H9 (cell line): ENCODE data around the gene PLD4. TPM values are rescaled to one million over a fixed set of nuclear protein-coding genes. Genes with fewer than 3 reads are reported as not detected.

Experiments
- DNase-seq: peaks from one replicate; pipeline ENCODE4 v3.0.0-alpha.2; 2017
- H2AFZ ChIP-seq: one replicate; pipeline ENCODE4 v1.6.1; 2013; ENCODE audit warnings: mild to moderate bottlenecking, low read length, control low read depth, moderate library complexity
- H2AK5ac ChIP-seq: 2 replicates; pipeline ENCODE4 v1.6.1; 2013; ENCODE audit warnings: low read length, control low read depth, mixed read lengths; ENCODE audit not compliant: insufficient read length
- H2BK120ac ChIP-seq: one replicate; pipeline ENCODE4 v1.6.1; 2013; ENCODE audit warnings: low read depth, mild to moderate bottlenecking, low read length, control low read depth, inconsistent platforms; ENCODE audit not compliant: poor library complexity, severe bottlenecking
- H2BK12ac ChIP-seq: 2 replicates; pipeline ENCODE4 v1.6.1; 2013; ENCODE audit warnings: low read length, control low read depth, mixed read lengths, low read depth; ENCODE audit not compliant: insufficient read length
- H2BK15ac ChIP-seq: 2 replicates; pipeline ENCODE4 v1.6.1; 2013; ENCODE audit warnings: low read depth, low read length, control low read depth
- H2BK20ac ChIP-seq: one replicate; pipeline ENCODE4 v1.6.1; 2013; ENCODE audit warnings: low read depth, mild to moderate bottlenecking, low read length, control low read depth, inconsistent platforms; ENCODE audit not compliant: poor library complexity, severe bottlenecking
- H2BK5ac ChIP-seq: 2 replicates; pipeline ENCODE4 v1.6.1; 2013; ENCODE audit warnings: low read length, control low read depth, mixed read lengths; ENCODE audit not compliant: insufficient read length
- H3K14ac ChIP-seq: 2 replicates; pipeline ENCODE4 v1.6.1; 2013; ENCODE audit warnings: low read length, control low read depth; ENCODE audit not compliant: insufficient read depth
- H3K18ac ChIP-seq: 2 replicates; pipeline ENCODE4 v1.6.1; 2013; ENCODE audit warnings: low read depth, mild to moderate bottlenecking, mixed read lengths, low read length, control low read depth; ENCODE audit not compliant: insufficient read length
- H3K23ac ChIP-seq: 2 replicates; pipeline ENCODE4 v1.6.1; 2013; ENCODE audit warnings: low read length, control low read depth, mixed read lengths, low read depth; ENCODE audit not compliant: insufficient read length
- H3K23me2 ChIP-seq: 2 replicates; pipeline ENCODE4 v1.6.1; 2013; ENCODE audit warnings: low read depth, mild to moderate bottlenecking, mixed read lengths, low read length, control low read depth; ENCODE audit not compliant: insufficient read length, poor library complexity, severe bottlenecking
- H3K27ac ChIP-seq: 2 replicates; pipeline ENCODE4 v1.5.1; 2013; ENCODE audit warnings: low read length, control low read depth, mixed read lengths, low read depth; ENCODE audit not compliant: insufficient read length
- H3K27me3 ChIP-seq: 2 replicates; pipeline ENCODE4 v1.6.1; 2013; ENCODE audit warnings: low read length, control low read depth, inconsistent platforms; ENCODE audit not compliant: insufficient read depth
- H3K4ac ChIP-seq: 2 replicates; pipeline ENCODE4 v1.6.1; 2013; ENCODE audit warnings: low read depth, mild to moderate bottlenecking, control low read depth, inconsistent platforms, low read length, moderate library complexity
- H3K4me1 ChIP-seq: 2 replicates; pipeline ENCODE4 v1.6.1; 2013; ENCODE audit warnings: low read length, control low read depth, inconsistent platforms; ENCODE audit not compliant: insufficient read depth
- H3K4me2 ChIP-seq: 2 replicates; pipeline ENCODE4 v1.6.1; 2013; ENCODE audit warnings: low read length, control low read depth, mixed read lengths; ENCODE audit not compliant: insufficient read length, insufficient read depth
- H3K56ac ChIP-seq: 2 replicates; pipeline ENCODE4 v1.6.1; 2013; ENCODE audit warnings: low read depth, mild to moderate bottlenecking, mixed read lengths, low read length, control low read depth; ENCODE audit not compliant: insufficient read length
- H3K79me1 ChIP-seq: 2 replicates; pipeline ENCODE4 v1.6.1; 2013; ENCODE audit warnings: low read depth, mild to moderate bottlenecking, moderate library complexity, low read length, control low read depth, inconsistent platforms; ENCODE audit not compliant: insufficient read depth, poor library complexity, severe bottlenecking
- H3K79me2 ChIP-seq: 2 replicates; pipeline ENCODE4 v1.6.1; 2013; ENCODE audit warnings: low read length, control low read depth, inconsistent platforms; ENCODE audit not compliant: insufficient read depth
- H3K9ac ChIP-seq: 2 replicates; pipeline ENCODE4 v1.6.1; 2013; ENCODE audit warnings: low read length, control low read depth, mixed read lengths; ENCODE audit not compliant: insufficient read length; ENCODE audit errors: extremely low read depth
- H3K9me3 ChIP-seq: one replicate; pipeline ENCODE4 v1.6.1; 2013; ENCODE audit warnings: low read depth, low read length, inconsistent platforms; ENCODE audit not compliant: control insufficient read depth
- H3T11ph ChIP-seq: one replicate; pipeline ENCODE4 v1.6.1; 2013; ENCODE audit warnings: mild to moderate bottlenecking, low read length, control low read depth, inconsistent platforms
- H4K20me1 ChIP-seq: one replicate; pipeline ENCODE4 v1.6.1; 2013; ENCODE audit not compliant: control insufficient read depth, insufficient read length, insufficient read depth
- H4K5ac ChIP-seq: 2 replicates; pipeline ENCODE4 v1.6.1; 2013; ENCODE audit warnings: low read depth, mild to moderate bottlenecking, mixed read lengths, low read length, control low read depth; ENCODE audit not compliant: insufficient read length
- H4K8ac ChIP-seq: replicated peaks from 2 replicates; pipeline ENCODE4 v1.6.1; 2013; ENCODE audit warnings: low read length, control low read depth, mixed read lengths, low read depth; ENCODE audit not compliant: insufficient read length
- H4K91ac ChIP-seq: 2 replicates; pipeline ENCODE4 v1.6.1; 2013; ENCODE audit warnings: low read depth, mild to moderate bottlenecking, moderate library complexity, mixed read lengths, low read length, control low read depth; ENCODE audit not compliant: insufficient read length
- H3K27ac Mint-ChIP-seq, 3 experiments: 2 replicates in 2 of 3; 3 replicates in 1 of 3; pipeline ENCODE4 v1.8.0; 2020 to 2021; ENCODE audit warnings: mixed read lengths in 3 of 3, mild to moderate bottlenecking in 1 of 3, moderate library complexity in 1 of 3
- H3K27me3 Mint-ChIP-seq: 2 replicates; pipeline ENCODE4 v1.8.0; 2021; ENCODE audit warnings: low read depth, mild to moderate bottlenecking, moderate library complexity, mixed read lengths
- H3K36me3 Mint-ChIP-seq, 3 experiments: 2 replicates in 2 of 3; 3 replicates in 1 of 3; pipeline ENCODE4 v1.8.0; 2020 to 2021; ENCODE audit warnings: low read depth in 3 of 3, mixed read lengths in 3 of 3; ENCODE audit not compliant: insufficient read depth in 1 of 3
- H3K4me1 Mint-ChIP-seq, 2 experiments: 2 replicates each; pipeline ENCODE4 v1.8.0; 2020; ENCODE audit warnings: mixed read lengths in 2 of 2
- H3K4me3 Mint-ChIP-seq, 2 experiments: 2 replicates in 1 of 2; 3 replicates in 1 of 2; pipeline ENCODE4 v1.8.0; 2020 to 2021; ENCODE audit warnings: mild to moderate bottlenecking in 2 of 2, mixed read lengths in 2 of 2, moderate library complexity in 1 of 2
- H3K9me3 Mint-ChIP-seq, 2 experiments: 2 replicates in 1 of 2; 3 replicates in 1 of 2; pipeline ENCODE4 v1.8.0; 2020; ENCODE audit warnings: mild to moderate bottlenecking in 2 of 2, mixed read lengths in 2 of 2, moderate library complexity in 1 of 2
- WGBS: extraction: QIAGEN DNeasy Blood & Tissue Kit; methylation state at CpG from one replicate; pipeline ENCODE4 v1.1.7; 2013; ENCODE audit warnings: missing lambda C conversion rate, low lambda C conversion rate, mixed read lengths; ENCODE audit not compliant: insufficient read length; ENCODE audit errors: extremely low coverage; 5-methylcytosine and 5-hydroxymethylcytosine counted together
- total RNA-seq: library from RNA; stranded (reverse); gene quantifications from 2 replicates; pipeline ENCODE4 v1.2.1, GENCODE V29; 2021
- TF ChIP-seq, protein P1 (sequence below): fragments of 200-600 bp; sonication (generic); conservative IDR thresholded peaks from 3 replicates; pipeline ENCODE4 v1.8.0; 2021; ENCODE audit warnings: antibody characterized with exemption, mild to moderate bottlenecking

PLD4 gene
- total RNA-seq, 1 experiment from 2014 or later, result not detected

DNA sequence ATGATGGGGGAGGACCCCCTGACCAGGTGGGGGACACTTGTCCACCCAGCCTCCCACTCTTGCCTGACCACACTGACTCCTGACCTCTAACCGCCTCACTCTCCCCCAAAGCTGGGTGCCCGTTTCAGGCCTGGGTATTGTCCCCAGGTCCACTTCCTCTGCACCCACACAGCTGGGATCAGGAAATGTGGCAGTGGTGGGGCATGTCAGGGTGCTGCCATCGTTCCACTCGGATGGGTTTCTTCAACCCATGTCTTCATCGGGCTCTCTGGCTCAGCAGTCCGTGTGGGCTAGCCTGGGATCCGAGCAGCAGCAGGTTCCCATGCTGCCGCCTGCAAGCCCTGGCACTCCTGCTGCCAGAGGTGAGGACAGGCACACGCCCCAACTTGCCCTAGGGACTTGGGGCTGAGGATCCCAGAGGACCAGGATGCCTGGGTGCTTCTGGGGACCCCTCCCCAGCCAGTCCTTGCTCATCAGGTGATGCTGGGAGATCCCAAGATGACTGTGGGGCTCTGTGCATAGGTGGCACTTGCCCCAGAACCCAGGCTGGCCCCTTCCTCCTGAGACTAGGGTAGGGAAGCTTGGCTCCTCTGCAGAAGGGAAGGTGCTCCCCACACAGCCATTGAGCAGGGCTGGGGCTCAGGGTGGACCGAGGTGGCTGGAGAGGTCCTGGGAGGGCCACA, 58.0 kb downstream of the PLD4 start:
- no peak overlapping the region for H4K5ac ChIP-seq
- H3K36me3 Mint-ChIP-seq, result no peaks in the 10 kb centered on the region
- no peak overlapping the region for H3K18ac ChIP-seq
- no peak overlapping the region for H3K4me3 Mint-ChIP-seq
- H3K79me2 ChIP-seq, result no peaks in the 10 kb centered on the region
- peaks cover 39% of the 10 kb centered on the region for H3K27me3 Mint-ChIP-seq
- no CpG with 5 or more reads among the region's 10 CpGs for WGBS
- H2BK120ac ChIP-seq, result no peak overlapping the region
- no peak for DNase-seq
- no peak overlapping the region for H2BK20ac ChIP-seq
- H4K20me1 ChIP-seq, result peaks cover 3% of the 10 kb centered on the region
- H3K23me2 ChIP-seq, result peaks cover 3% of the 10 kb centered on the region
- H2BK12ac ChIP-seq, result no peak overlapping the region
- no peak overlapping the region for H3K23ac ChIP-seq
- no peak overlapping the region for H3T11ph ChIP-seq
- no peaks in the 10 kb centered on the region for H3K9me3 ChIP-seq
- H3K4me2 ChIP-seq, result no peak overlapping the region
- H3K9ac ChIP-seq, result no peak overlapping the region
- no peak overlapping the region for H3K4ac ChIP-seq
- H2BK15ac ChIP-seq, result no peak overlapping the region
- no peak overlapping the region for H3K27ac Mint-ChIP-seq
- H4K8ac ChIP-seq, result no peak overlapping the region
- peaks cover 7% of the 10 kb centered on the region; the same call in 1 of the 2 replicates for H3K27me3 ChIP-seq
- TF ChIP-seq, protein P1, sequence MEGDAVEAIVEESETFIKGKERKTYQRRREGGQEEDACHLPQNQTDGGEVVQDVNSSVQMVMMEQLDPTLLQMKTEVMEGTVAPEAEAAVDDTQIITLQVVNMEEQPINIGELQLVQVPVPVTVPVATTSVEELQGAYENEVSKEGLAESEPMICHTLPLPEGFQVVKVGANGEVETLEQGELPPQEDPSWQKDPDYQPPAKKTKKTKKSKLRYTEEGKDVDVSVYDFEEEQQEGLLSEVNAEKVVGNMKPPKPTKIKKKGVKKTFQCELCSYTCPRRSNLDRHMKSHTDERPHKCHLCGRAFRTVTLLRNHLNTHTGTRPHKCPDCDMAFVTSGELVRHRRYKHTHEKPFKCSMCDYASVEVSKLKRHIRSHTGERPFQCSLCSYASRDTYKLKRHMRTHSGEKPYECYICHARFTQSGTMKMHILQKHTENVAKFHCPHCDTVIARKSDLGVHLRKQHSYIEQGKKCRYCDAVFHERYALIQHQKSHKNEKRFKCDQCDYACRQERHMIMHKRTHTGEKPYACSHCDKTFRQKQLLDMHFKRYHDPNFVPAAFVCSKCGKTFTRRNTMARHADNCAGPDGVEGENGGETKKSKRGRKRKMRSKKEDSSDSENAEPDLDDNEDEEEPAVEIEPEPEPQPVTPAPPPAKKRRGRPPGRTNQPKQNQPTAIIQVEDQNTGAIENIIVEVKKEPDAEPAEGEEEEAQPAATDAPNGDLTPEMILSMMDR, result no peak
- no peak overlapping the region for H2AK5ac ChIP-seq
- H4K91ac ChIP-seq, result no peak overlapping the region
- no peak overlapping the region for H3K14ac ChIP-seq
- no peaks in the 10 kb centered on the region for H3K79me1 ChIP-seq
- H3K56ac ChIP-seq, result no peak overlapping the region
- no peak overlapping the region for H2BK5ac ChIP-seq
- no peaks in the 10 kb centered on the region; a peak in 1 of 5 replicates for H3K9me3 Mint-ChIP-seq
- H3K4me1 ChIP-seq, result no peaks in the 10 kb centered on the region
- H2AFZ ChIP-seq, result no peak overlapping the region
- no peak overlapping the region for H3K27ac ChIP-seq
- H3K4me1 Mint-ChIP-seq, result peaks cover 12 to 17% of the 10 kb centered on the region in 2 experiments

Other genes with a start within 250 kb of the PLD4 start
- gene INF2, start 235.3 kb upstream of the PLD4 start, total RNA-seq, result 58.3 and 59.1 TPM in 2 replicates
- 7.8 and 8.5 TPM in 2 replicates for gene ADSS1, start 200.7 kb upstream of the PLD4 start, total RNA-seq
- gene SIVA1, start 171.7 kb upstream of the PLD4 start, total RNA-seq, result 125 and 128 TPM in 2 replicates
- 95.1 and 101 TPM in 2 replicates for gene AKT1, start 129.1 kb upstream of the PLD4 start, total RNA-seq
- gene ZBTB42, start 123.8 kb upstream of the PLD4 start, total RNA-seq, result 5.9 and 6.1 TPM in 2 replicates
- gene CEP170B, start 59.6 kb upstream of the PLD4 start, total RNA-seq, result 28.5 and 28.8 TPM in 2 replicates
- 2.3 and 2.8 TPM in 2 replicates for gene AHNAK2, start 53.5 kb downstream of the PLD4 start, total RNA-seq
- gene CLBA1, start 60.9 kb downstream of the PLD4 start, total RNA-seq, result 2.4 and 3.0 TPM in 2 replicates
- gene CDCA4, start 96.2 kb downstream of the PLD4 start, total RNA-seq, result 57.7 and 58.5 TPM in 2 replicates
- 0.20 and 0.24 TPM in 2 replicates for gene GPR132, start 140.6 kb downstream of the PLD4 start, total RNA-seq
- gene JAG2, start 243.9 kb downstream of the PLD4 start, total RNA-seq, result 11.3 and 11.4 TPM in 2 replicates